CD4-positive, alpha-beta T cell treated with Interleukin-6 for 4 hours (primary cell): ENCODE results near the gene ITGA8.
"Not testable (repeated sequence)": the region's sequence is repeated elsewhere in the genome, so short reads cannot be mapped to it uniquely, and the experiment has no call there.

Experiments used
- DNase-seq: peaks from one replicate; pipeline ENCODE4 v3.0.0-alpha.2; 2020; ENCODE audit warnings: mixed read lengths

ITGA8 gene

DNA sequence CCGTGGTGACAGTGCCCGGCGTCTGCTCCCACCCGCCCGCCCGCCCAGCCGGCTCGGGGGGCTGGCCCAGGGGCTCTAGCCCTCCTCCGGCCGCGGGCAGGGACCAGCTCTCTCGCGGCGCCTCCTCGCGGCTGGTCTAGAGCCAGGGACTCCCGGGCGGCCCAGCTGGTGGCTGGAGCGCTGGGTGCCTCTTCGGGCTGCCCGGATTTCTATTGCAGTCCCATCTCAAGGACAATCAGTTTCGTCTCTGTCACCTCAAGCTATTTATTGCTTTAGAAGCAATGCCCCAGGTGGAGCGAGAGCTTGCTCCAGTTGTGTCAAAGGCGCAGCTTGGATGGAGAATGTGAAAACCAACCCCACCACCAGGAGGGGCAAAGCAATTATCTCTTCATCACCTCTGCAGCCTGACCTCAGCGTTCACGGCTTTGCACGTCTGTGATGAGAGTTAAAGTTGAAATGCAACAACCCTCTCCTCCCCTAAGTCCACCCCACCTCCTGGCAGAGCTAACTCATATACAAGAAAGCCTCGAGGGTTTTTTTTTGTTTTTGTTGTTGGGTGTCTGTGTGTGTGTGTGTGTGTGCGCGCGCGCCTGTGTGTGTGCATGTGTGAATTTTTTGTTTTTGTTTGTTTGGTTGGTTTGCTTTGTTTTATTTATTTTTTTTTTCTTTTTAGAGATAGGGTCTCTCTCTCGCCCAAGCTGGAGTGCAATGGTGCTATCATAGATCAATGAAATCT lies at the start of gene ITGA8:
Gene ITGA8, minus strand, starts transcription at position 24 of the 736 bp plus-strand sequence. CDS start 151 bp downstream, outside the sequence.
- no peak for DNase-seq

GRCh38 chr10:15764892-15765454 lies 45.3 kb upstream of the ITGA8 start:
- no peak for DNase-seq

DNA sequence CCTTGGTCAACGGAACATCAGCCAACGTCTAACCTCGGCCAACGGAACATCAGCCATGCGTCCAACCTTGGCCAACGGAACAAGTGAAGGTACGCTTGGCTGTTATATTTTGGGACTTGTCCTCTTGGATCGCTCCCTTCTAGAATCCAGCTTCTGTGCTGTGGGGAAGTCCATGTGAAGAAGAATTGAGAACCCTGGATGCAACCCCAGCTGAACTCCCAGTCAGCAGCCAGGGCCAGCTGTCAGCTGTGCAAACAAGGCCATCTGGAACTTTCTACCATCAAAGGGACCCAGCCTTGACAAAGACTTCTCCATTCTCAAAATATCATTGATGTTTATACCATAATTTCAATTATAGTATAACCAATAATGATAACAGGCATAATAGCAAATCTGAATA lies 43.3 kb upstream of the ITGA8 start:
- no peak for DNase-seq

DNA sequence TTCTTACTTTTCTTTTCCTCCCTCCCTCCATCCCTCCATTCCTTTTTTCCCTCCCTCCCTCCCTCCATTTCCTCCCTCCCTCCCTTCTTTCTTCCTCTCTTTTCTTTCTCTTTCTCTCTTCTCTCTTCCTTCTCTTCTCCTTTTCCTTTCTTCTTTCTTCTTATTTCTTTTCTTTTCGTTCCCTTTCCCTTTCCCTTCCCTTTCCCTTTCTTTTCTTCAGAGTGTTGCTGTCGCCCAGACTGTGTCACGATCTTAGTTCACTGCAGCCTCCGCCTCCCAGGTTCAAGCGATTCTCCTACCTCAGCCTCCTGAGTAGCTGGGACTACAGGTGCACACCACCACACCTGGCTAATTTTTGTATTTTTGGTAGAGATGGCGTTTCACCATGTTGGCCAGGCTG lies 42.5 kb upstream of the ITGA8 start:
- not testable (repeated sequence) for DNase-seq

DNA sequence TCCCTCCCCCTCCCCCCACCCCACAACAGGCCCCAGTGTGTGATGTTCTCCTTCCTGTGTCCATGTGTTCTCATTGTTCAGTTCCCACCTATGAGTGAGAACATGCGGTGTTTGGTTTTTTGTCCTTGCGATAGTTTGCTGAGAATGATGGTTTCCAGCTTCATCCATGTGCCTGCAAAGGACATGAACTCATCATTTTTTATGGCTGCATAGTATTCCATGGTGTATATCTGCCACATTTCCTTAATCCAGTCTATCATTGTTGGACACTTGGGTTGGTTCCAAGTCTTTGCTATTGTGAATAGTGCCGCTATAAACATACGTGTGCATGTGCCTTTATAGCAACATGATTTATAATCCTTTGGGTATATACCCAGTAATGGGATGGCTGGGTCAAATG lies 41.5 kb upstream of the ITGA8 start:
- not testable (repeated sequence) for DNase-seq

DNA sequence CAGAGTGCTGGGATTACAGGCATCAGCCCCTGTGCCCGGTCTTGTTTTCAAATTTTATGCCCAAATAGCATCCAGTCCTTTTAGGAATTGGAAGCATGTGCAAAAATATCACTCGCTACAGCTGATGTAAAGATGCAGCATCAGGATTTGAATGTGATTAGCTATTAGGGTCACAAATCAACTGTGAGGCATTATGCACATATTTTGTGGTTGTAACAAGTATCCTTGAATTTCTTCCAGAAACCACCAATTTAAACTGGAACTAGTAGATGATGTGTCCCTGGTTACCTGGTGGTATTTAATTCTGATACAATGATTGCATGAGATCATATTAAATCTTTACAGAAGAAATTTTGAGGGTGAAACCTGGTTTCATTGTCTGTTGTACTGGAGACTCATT lies 41.0 kb upstream of the ITGA8 start:
- DNase-seq = no peak

- no peak for DNase-seq
Measured at GRCh38 chr10:15759265-15759664, 39.5 kb upstream of the ITGA8 start.

DNA sequence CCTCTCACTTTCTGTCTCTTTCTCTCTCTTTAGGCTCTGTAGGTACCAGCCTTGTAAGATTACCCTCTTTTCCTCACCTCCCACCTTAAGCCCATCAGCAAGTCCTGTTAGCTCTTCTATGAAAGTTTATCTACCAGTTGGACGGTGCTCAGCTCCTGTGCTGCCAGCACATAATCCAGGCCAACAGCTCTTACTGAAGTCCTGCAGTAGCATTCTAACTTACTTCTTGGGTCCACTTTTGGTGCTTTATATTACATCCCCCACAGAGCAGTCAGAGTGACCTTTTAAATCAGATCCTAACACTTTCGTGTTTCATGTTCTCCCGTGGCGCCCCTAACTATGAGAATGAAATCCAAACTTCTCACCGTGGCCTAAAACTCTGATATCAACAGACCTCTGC lies 38.9 kb upstream of the ITGA8 start:
- DNase-seq = no peak

GRCh38 chr10:15754937-15755336 lies 35.2 kb upstream of the ITGA8 start:
- DNase-seq = no peak

- no peak for DNase-seq
Measured at GRCh38 chr10:15751046-15751445, 31.3 kb upstream of the ITGA8 start.

DNA sequence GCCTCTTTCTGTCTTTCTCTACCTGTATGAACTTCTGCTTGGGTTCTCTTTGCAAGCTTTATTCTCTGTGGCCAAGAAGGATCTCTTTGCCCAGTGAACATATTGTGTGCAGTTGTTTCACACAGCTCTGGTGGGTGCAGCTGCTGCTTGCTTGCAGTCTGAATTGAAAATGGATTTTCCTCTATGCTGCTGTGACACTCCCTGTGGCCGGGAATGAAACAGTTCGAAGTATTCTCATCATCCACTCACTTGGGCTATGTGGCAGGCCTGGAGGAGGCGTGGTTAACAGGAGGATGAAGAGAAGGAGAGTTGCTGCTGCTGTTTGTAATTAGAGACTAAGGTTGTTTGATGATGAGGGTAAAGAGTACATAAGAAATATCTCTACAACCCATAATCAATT lies 28.4 kb upstream of the ITGA8 start:
- DNase-seq = no peak

DNA sequence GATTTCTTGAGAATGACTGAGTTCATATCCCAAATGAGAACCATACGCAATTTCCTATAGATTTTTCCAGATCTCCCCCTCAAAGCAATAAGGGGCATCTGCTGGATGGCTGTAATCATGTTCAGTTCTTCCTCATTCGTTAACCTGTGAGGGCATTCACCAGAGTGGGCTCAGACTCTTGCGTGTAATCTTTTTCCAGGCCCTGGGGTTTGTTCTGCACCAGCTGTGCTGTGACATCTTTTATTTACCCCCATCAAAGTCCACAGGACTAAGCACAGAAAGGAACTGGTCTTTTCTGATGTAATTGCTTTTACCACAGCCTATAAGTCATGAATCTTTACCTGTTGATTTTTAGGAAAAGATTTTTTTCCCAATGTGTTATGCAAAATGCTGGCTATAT lies 27.9 kb upstream of the ITGA8 start:
- DNase-seq = no peak

GRCh38 chr10:15745751-15746150 lies 26.0 kb upstream of the ITGA8 start:
- DNase-seq = no peak

- DNase-seq = peak; percentile 13
Measured at GRCh38 chr10:15744217-15744865, 24.6 kb upstream of the ITGA8 start.

- no peak for DNase-seq
Measured at GRCh38 chr10:15743443-15743842, 23.7 kb upstream of the ITGA8 start.

GRCh38 chr10:15742836-15743235 lies 23.1 kb upstream of the ITGA8 start:
- DNase-seq = no peak

DNA sequence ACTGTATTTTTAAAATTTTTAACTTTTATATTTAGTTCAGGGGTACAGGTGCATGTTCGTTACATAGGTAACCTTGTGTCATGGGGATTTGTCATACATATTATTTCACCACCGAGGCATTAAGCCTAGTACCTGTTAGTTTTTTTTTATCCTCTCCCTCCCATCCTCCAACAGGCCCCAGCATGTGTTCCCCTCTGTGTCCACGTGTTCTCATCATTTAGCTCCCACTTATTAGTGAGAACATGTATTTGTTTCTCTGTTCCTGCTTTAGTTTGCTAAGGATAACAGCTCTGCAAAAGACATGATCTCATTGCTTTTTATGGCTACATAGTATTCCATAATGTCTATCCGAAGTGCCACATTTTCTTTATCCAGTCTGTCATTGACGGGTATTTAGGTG lies 22.4 kb upstream of the ITGA8 start:
- no peak for DNase-seq

GRCh38 chr10:15741581-15741980 lies 21.9 kb upstream of the ITGA8 start:
- no peak for DNase-seq

GRCh38 chr10:15740261-15740660 lies 20.5 kb upstream of the ITGA8 start:
- DNase-seq = no peak

GRCh38 chr10:15739254-15739970 lies 19.7 kb upstream of the ITGA8 start:
- DNase-seq = no peak

DNA sequence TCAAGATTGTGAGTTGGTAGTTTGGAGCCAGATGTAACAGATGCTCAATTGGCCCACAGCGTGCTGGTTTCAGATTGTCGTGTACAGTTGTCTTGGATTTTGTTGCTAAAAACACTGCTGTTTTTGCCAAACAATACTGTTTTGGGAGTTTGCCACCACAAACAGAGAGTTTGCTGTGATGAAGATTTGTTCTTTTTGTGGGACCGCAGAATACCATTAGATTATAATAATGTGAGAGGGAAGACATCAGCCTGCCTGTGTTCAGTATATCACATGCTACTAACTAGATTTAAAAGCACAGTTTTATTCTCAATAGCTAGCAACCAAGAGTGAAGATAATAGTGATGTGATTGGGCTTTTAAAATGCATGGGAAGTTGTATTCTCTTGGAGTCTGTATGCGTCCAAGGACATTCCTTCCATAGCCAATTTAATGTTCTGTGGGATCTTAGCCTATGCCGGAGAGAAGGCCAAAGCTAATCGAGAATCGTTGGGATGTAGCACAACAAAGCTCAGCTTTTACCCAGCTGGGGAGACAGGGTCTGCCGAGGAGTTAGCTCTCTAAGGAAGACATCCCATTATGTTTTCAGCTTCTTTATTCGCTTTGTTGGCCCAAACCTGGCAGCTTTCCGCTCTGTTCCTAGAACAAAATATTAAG lies 18.7 kb upstream of the ITGA8 start:
- DNase-seq = no peak

- DNase-seq = no peak
Measured at GRCh38 chr10:15737656-15738055, 17.9 kb upstream of the ITGA8 start.

DNA sequence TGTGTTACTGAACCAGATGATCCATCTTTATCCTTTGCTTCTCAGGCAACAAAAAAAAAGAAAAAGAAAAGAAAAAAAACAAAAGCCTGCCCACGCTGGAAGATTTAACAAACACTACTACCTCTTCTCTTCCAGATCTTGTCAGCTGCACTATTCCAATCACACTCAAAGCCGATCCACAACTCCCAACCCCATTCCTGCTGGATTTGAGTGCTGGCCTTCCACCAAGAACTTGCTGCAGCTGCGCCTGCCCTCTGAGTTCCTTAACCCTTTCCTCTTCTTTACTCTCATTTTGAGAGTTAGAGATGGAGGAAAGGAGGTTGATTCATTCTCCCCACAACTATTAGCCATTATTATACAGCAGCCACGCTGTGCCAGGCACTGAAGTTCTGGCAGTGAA lies 16.0 kb upstream of the ITGA8 start:
- DNase-seq = no peak
